Measurements from ENCODE around the gene FKTN.
A peak's percentile ranks its signal among the peaks of the same experiment; 100 is the strongest.

FKTN gene

GRCh38 chr9:105636331-105636730 lies 78.4 kb downstream of the FKTN start:
- DNase-seq, result no peak

- DNase-seq, result peak in 1 of 2 experiments; percentile 7
Measured at GRCh38 chr9:105637787-105638395, 80.0 kb downstream of the FKTN start.

- no peak for DNase-seq
Measured at GRCh38 chr9:105639936-105640335, 82.0 kb downstream of the FKTN start.

DNA sequence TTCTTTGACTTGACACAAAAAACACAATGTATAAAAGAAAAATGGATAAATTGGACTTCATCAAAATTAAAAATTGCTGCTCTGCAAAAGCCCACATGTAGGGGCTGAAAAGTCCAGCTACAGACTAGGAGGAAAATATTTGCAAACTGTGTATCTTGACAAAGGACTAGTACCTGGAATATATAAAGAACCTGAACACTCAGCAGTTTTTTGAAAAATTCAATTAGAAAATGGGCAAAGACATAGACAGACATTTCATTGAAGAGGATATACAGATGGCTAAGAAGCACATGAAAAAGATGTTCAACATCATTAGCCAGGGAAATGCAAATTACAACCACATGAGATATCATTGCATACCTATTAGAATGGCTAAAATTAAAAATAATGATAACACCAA lies 85.9 kb downstream of the FKTN start:
- DNase-seq, result no peak

GRCh38 chr9:105646879-105647594 lies 89.1 kb downstream of the FKTN start:
- DNase-seq, result peak in 1 of 2 experiments; percentile 52

GRCh38 chr9:105647595-105648349 lies 89.8 kb downstream of the FKTN start:
- DNase-seq, result peak in 1 of 2 experiments; percentile 17

GRCh38 chr9:105651806-105652205 lies 93.9 kb downstream of the FKTN start:
- no peak for DNase-seq

- peak in 1 of 2 experiments; percentile 65 for DNase-seq
Measured at GRCh38 chr9:105656131-105656921, 98.4 kb downstream of the FKTN start.

DNA sequence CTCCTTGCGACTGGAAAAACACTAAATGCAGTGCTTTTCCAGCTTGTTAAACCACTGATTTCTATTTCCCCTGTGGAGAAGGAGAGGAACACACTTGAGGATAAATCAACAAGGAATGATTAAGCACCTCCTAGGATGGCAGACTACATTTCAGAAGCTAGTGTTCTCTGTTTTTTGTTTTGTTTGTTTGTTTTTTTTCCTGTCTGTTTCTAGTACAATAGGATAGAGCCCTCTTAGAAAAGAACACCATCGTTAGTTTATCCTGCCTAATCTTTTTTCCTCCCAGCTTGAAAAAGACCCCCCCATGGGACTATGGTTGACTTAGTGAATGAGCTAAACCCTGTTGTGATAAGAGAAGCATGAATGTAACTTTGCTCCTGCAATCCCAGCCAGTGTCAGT lies 100.4 kb downstream of the FKTN start:
- DNase-seq, result no peak

- no peak for DNase-seq
Measured at GRCh38 chr9:105661011-105661410, 103.1 kb downstream of the FKTN start.

DNA sequence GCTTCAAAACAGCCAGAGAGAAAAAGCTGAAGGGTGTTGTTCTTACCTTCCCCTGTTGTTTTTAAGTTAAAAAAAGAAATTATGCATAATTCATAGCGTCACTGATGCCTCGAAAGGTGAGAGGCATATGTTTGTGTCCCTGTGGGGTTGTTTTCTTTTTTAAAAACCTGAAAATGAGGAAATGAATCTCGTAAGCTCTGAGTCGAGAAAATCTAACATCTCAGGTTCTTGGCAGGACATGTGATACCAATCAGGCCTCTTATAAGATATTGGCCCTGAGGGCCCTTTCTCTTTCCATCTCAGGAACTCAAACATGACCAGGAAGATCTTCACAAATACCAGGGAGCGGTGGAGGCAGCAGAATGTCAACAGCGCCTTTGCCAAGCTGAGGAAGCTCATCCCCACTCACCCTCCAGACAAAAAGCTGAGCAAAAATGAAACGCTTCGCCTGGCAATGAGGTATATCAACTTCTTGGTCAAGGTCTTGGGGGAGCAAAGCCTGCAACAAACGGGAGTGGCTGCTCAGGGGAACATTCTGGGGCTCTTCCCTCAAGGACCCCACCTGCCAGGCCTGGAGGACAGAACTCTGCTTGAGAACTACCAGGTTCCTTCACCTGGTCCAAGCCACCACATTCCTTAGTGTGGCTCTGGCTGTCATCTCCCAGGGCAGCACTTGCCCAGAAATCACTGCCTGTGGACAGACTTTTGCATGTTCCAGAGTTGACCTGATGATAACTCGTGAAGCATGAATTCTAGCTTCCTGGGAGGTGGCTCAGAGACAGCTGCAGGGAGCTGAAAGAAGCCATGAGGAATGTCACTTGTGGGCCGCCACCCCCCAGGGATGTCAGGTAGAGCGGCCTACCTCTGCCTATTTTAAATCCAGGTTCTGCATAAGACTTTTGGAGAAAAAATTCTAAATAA lies 104.5 kb downstream of the FKTN start, which contains the start of gene TAL2:
Gene TAL2 (plus strand): TSS at position 274 of the 921 bp plus-strand sequence. CDS start 40 bp downstream, at position 314.
- no peak for DNase-seq

- DNase-seq, result no peak
Measured at GRCh38 chr9:105663914-105664313, 106.0 kb downstream of the FKTN start.

DNA sequence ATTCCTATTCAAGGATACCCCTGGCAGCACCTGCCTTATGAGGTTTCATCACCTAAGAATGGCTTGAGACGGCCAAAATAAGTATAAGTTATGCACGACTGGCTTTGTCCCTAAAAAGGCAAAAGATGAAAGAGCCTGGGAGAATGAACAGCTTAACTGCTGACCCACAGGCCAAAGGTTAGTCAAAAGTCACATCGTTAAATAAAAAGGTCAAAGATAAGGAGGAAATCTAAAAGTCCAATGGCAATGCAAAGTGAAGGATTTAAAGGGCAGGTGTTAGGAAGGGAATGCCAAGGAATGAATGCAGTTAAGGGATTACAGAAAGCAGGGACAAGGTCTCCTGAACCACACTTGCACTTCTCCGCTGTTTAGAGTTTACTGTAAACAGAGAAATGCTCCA lies 109.9 kb downstream of the FKTN start:
- DNase-seq, result no peak

DNA sequence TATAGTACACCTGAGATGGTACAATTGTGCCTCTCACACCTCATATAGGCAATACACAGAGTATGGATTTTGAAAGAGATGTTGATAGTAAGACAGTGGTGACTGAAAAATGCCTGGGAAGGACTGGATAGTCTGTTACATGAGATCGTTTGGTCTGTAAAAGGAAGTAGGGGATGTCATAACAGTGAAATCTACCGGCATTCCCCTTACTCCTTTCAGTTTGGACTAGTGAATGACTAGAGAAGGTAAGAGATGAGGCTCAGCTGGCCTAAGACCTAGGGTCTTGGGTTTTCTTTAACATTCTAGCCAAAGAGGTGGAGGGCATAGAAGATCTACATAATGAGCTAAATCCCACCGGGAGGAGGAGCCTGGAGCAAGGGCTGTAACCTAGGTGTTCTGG lies 112.4 kb downstream of the FKTN start:
- DNase-seq, result no peak

DNA sequence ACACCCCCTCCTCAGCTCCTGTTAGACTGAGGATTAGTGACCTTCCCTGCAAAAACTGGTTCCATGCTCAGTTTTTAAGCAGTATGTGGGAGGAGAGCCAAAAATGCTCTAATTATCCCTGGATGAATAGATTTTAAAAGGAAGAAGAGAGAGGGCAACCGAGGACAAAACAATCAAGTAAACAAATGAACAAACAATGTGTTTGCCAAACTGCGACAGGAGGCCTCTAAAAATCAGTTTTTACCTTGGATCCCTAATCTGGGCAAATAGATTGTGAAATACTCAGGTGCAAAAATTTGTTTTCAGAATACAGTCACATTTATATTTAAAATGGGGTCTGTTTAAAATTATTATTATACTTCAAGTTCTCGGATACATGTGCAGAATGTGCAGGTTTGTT lies 112.8 kb downstream of the FKTN start:
- DNase-seq, result no peak

- DNase-seq, result peak; percentile 7 to 26
Measured at GRCh38 chr9:105672711-105673234, 114.8 kb downstream of the FKTN start.

GRCh38 chr9:105673850-105674387 lies 116.0 kb downstream of the FKTN start:
- DNase-seq, result no peak

GRCh38 chr9:105676351-105676923 lies 118.5 kb downstream of the FKTN start:
- DNase-seq, result no peak

DNA sequence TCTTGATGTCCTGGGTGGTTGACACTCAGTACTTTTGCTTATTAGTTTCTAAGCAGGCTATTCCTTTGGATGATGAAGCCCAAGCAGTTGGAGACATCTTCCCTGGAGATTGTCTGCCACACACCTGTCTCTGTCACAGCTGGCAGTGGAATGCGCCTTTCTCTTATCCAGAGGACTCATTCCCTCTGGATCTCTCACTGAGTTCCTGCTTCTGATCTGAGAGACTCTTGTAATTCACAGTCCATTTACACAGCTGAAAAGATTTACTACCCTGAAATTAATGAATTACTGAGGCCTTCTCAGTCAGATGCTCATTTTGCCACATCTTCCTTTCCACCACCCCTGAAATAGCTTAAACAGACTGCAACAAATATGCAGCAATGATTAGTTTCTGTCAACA lies 120.2 kb downstream of the FKTN start:
- peak in 1 of 2 experiments; percentile 4 for DNase-seq

- no peak for DNase-seq
Measured at GRCh38 chr9:105678781-105679180, 120.8 kb downstream of the FKTN start.

Data from NCI-H526 (cell line).